Posterior vena cava (tissue), 2 donors: ENCODE results near the gene HGFAC. TPM values are rescaled to one million over a fixed set of nuclear protein-coding genes. Genes with fewer than 3 reads are reported as not detected.

Experiments used
- DNase-seq: peaks from one replicate; pipeline ENCODE4 v3.0.0-alpha.2; 2020; ENCODE audit warnings: low spot score
- intact Hi-C, 2 donors: fragments of 100-400 bp; cut with DNase I; formaldehyde crosslinking; loops; one replicate each; pipeline versions ENCODE4 v1.14.1 to v1.14.2; 2022 to 2023
- long read RNA-seq, 2 donors: library from polyadenylated mRNA; unstranded; transcript quantifications; one replicate each; pipeline ENCODE4 v2.0.0, GENCODE V29; 2020 to 2021
- total RNA-seq, 2 donors: library from RNA; stranded (reverse); fragmentation: NEBNext Ultra II Directional; extraction: Animal tissue kit (Norgen Biotek cat#: 25700); gene quantifications; one replicate each; pipeline ENCODE4 v1.2.1, GENCODE V29; 2021
- donor health status: DM: yes; HTN: yes; CAD: no.
- donor health status: DM: yes; HTN: yes; CAD: no.

Gene HGFAC
- under 1 TPM in 1 of 2 donors, not detected in 1; 0.24 TPM for total RNA-seq
- long read RNA-seq, donor 1: 0 reads
- long read RNA-seq, donor 2: 0 reads

- no peak for DNase-seq
- intact Hi-C loops: no loop called here
Observed at GRCh38 chr4:3441501-3442459, at the start of gene HGFAC. TSS of gene HGFAC (plus strand) at chr4:3441968. CDS start at chr4:3442002, 34 bp downstream.

GRCh38 chr4:3392321-3392720 lies 49.4 kb upstream of the HGFAC start:
- DNase-seq: no peak

GRCh38 chr4:3393171-3393570 lies 48.6 kb upstream of the HGFAC start:
- no peak for DNase-seq
- intact Hi-C loops: no loop called here

More at GRCh38 chr4:3392321-3392720, 49.4 kb upstream of the HGFAC start:
- intact Hi-C loops: no loop called here

DNA sequence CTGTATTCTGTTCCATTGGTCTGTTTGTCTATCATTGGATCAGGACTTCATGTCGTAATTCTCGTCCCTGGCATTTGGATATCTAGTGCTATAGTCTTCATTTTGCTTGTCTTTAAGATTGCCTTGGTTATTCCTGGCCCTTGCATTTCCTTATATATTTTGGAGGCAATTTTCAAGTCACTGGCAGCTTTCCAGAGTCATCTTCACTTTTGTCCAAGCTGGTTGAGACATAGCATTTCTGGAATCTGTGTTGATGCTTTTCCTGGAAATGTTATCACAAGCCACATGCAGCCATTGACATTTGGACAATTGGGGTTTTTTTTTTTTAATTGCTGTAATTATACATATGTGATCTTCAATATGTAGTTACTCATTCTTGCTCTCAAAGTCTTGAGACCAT lies 45.2 kb upstream of the HGFAC start:
- no peak for DNase-seq
- intact Hi-C loops: no loop called here

DNA sequence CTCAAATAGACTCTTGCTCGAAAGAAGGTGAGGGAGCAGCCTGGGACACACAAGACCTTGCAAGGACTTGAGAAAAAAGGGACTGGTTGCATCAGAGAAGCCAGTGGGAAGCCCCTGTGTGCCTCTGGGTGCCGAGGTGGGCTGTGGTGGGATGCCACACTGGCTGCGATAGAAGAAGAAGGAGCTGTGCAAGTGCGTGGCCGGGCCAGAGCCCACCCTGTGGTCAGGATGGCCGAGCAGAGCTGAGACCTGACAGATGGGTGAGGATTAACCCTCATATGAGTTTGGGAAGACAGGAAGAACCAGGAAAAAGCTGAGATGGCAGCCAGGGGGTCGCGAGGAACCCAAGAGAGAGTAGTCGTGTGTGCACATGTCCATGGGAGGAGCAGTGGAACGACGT lies 44.6 kb upstream of the HGFAC start:
- no peak for DNase-seq
- intact Hi-C loops: no loop called here

DNA sequence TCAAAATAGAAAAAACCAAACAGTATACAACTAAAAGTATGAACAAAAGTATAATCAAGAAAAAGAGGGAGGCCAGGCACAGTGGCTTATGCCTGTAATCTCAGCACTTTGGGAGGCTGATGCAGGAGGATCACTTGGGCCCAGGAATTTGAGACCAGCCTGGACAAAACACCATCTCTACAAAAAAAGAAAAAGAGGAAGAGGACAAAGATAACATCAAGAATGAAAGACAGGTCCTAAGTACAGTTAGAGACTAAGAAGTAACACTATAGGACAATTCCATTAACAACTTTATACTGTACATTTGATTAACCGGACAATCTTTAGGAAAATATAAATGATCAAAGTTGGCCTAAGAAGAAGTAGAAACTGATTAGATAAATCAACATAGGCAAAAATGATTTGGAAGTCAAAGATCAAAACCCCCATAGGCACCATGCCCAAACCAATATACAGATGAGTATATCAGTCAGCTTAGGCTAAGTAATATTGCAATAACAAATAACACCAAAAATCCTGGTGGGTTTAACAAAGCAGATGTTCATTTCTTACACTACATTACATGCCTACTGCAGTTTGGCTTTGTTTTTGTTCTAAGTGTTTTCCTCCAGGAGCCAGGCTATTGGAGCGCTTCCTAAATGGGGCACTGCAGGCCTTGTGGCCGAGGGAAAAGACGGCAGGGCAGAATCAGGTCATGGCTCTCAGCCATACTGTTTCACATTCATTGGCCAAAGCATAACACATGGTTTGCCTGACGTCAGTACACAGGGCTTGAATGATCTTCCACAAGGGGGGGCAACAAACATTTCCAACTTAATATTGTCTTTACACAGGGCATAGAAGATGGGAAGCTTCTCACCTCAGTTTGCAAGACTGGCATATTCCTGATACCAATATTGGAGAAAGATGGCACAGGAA lies 42.2 kb upstream of the HGFAC start:
- no peak for DNase-seq
- intact Hi-C loops: no loop called here

- DNase-seq: no peak
- intact Hi-C loops: no loop called here
Observed at GRCh38 chr4:3401436-3402171, 40.2 kb upstream of the HGFAC start.

GRCh38 chr4:3402491-3403347 lies 39.0 kb upstream of the HGFAC start:
- intact Hi-C loops: no loop called here

GRCh38 chr4:3403348-3403906 lies 38.3 kb upstream of the HGFAC start:
- DNase-seq: no peak
- intact Hi-C loops: no loop called here

More at GRCh38 chr4:3402491-3403347, 39.0 kb upstream of the HGFAC start:
- DNase-seq: peak; percentile 90

GRCh38 chr4:3404546-3404945 lies 37.2 kb upstream of the HGFAC start:
- DNase-seq: no peak

GRCh38 chr4:3405176-3405575 lies 36.6 kb upstream of the HGFAC start:
- intact Hi-C loops: no loop called here
- peak; percentile 81 for DNase-seq

More at GRCh38 chr4:3404546-3404945, 37.2 kb upstream of the HGFAC start:
- intact Hi-C loops: no loop called here

DNA sequence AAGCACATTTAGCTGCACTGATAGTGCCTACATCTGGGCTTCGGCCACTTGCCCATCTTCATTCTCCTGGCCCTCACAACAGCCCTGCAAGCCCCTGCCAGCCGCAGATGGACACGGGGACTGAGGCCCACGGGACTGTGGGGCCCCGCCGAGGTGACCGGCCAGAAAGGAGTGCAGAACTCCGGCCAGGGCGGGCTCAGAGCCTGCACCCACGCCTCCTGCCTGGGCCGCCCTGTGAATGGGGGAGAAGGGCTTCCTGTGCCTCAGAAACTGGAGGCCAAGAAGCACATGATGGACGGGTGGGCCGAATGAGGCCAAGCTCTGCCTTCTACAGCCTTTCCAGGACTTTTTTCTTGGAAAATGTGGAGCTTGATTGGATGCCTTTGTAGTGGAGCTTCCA lies 35.7 kb upstream of the HGFAC start:
- DNase-seq: peak; percentile 77
- intact Hi-C loops: no loop called here

DNA sequence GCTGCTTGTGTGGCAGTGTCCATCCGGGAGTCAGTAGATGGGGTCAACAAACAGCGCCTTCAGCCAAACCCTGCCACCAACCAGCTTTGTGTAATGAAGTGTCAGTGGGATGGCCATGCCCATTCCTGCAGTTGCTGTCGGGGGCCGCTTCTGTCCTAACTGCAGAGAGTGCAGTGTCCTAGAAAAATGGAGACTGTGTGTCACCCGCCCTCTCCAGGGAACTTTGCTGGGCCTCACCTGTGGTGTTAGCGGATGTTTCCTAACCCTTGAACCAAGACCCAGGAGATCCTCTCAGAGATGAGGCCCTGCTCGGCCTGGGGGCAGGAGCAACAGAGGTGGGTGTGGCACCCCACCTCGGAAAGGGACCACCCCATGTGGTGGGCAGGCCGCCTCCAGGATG lies 35.3 kb upstream of the HGFAC start:
- peak; percentile 78 for DNase-seq
- intact Hi-C loops: no loop called here

- intact Hi-C loops: no loop called here
- peak; percentile 53 for DNase-seq
Observed at GRCh38 chr4:3407171-3407771, 34.5 kb upstream of the HGFAC start.

GRCh38 chr4:3407930-3408792 lies 33.6 kb upstream of the HGFAC start:
- intact Hi-C loops: no loop called here
- peak; percentile 57 for DNase-seq

DNA sequence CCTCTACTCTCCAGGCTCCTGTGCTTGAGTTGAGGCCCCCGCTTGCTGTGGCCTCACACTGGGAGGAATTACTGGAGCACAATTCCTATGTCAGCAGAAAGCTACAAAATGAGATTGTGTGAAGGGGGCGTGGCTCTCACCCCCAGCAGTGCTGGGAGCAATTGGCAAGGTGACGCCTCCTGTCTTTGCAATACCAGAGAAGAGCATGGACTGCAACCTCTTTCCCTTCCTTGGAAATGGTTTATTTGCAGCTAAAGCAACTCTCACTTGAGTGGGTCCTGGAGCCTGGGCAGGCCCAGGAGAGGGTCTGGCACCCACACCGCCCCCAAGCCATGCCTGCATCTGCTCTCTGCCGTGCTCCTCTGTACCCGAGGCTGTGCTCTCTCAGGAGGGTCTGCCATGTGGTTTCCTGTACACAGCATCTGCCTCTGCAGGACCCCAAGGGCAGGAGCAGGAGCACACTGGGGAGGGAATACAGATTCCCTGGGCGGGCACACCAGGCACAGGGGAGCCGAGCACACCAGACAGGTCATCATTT lies 32.9 kb upstream of the HGFAC start:
- intact Hi-C loops: no loop called here
- peak; percentile 35 for DNase-seq
